ENCODE measurements around the gene RAB3C. TPM values are rescaled to one million over a fixed set of nuclear protein-coding genes. Genes with fewer than 3 reads are reported as not detected.
A peak's percentile ranks its signal among the peaks of the same experiment; 100 is the strongest.

Gene RAB3C
- total RNA-seq, 1 donor from 2014 or later = 0.20 TPM

GRCh38 chr5:58724992-58725391 is 142.1 kb downstream of the RAB3C start:
- DNase-seq (ENCODE audit: low read depth, low spot score) = no peak

DNA sequence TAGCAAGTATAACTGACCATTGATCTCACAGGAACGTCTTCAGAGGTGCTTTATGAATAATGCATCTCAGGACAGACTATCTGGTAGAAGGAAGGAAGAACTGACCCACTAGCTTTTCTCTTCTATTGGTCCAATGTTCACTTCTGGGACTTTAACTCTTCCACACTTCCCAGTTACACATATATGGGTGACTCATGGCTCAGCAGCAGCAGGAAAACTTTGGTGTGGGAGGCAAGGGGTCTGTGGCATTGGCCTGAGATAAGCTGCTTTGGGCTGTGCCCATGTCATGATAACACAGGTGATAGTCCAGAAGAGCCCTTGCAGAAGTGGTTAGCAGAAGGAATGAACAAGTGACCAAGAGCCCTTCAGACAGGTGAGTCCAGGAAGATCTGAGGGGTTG is 148.8 kb downstream of the RAB3C start:
- no peak for DNase-seq (ENCODE audit: low read depth, low spot score)

DNA sequence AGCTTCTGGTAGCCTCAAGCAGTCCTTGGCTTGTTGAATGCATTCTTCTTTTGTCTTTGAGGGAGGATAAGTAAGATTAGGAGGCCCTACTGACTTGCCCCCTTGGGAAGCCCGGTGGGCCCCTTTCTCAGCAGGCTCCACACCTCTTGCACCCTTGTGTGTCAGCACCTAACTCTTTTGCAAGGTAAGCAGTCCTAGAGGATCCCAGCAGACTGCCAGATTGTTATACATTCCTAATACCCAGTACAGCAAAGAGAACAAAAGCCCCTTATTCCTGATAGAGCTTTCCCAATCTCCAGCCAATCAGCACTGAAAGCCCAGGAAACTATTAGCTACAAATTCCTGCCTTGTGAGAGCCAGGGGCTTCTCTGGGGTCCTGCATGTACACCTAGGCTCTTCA is 152.8 kb downstream of the RAB3C start:
- no peak for DNase-seq (ENCODE audit: low read depth, low spot score)

- no peak for DNase-seq (ENCODE audit: low read depth, low spot score)
Observed at GRCh38 chr5:58736214-58736613, 153.3 kb downstream of the RAB3C start.

DNA sequence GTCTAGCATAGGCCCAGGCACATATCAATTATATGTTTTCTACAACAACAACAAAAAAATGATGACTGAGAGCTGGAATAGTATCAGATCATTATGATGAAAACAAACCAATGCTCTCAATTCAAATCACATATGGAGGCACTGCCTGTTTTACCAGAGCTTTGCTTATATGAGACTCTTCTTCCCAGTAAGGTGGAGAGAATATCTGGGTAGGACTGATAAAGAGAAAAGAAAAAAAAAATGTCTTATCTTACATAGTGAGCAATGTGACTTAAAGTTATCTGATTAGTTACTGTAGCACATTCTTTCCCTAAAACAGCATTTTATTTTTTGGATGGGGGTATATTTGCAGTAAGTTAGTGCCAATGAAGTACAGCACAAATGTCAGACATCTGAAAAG is 154.8 kb downstream of the RAB3C start:
- no peak for DNase-seq (ENCODE audit: low read depth, low spot score)

- DNase-seq (ENCODE audit: low read depth, low spot score) = no peak
Observed at GRCh38 chr5:58738336-58738735, 155.5 kb downstream of the RAB3C start.

- DNase-seq (ENCODE audit: low read depth, low spot score) = no peak
Observed at GRCh38 chr5:58739051-58739450, 156.2 kb downstream of the RAB3C start.

DNA sequence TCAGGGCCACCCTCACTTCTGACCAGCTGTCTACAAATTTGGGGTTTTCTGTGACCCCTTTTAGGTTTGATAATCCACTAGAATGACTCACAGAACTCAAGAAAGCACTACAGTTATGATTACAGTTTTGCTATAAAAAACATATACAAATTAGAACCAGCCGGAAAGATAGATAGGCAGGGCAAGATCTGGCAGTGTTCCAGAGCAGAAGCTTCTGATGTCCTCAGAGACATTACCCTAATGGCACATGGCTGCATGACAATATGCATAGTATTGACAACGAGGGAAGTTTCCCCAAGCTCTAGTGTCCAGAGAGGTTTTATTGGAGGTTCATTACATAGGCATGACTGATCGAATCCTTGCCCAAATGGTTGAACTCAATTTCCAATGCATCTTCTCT is 158.1 kb downstream of the RAB3C start:
- no peak for DNase-seq (ENCODE audit: low read depth, low spot score)

GRCh38 chr5:58745350-58745749 is 162.5 kb downstream of the RAB3C start:
- no peak for DNase-seq (ENCODE audit: low read depth, low spot score)

GRCh38 chr5:58746321-58746720 is 163.4 kb downstream of the RAB3C start:
- DNase-seq (ENCODE audit: low read depth, low spot score) = no peak

DNA sequence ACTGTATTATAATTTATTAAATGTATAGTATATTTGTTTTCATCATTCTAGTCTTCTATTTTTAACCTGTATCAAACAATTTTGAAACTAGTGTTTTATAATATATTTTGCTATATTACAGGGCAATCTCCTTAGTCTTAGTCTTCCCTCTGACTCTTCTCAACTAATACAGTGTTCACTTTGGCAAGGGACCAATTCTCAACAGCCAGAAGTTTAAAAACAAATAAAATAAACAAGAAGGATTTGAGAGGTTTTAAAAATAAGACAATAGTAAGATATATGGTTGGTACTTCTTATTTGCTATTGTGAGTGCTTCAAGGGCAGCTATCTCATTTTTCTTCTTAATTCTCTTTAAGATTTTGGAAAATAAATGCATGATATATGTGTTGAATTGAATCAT is 167.2 kb downstream of the RAB3C start:
- no peak for DNase-seq (ENCODE audit: low read depth, low spot score)

DNA sequence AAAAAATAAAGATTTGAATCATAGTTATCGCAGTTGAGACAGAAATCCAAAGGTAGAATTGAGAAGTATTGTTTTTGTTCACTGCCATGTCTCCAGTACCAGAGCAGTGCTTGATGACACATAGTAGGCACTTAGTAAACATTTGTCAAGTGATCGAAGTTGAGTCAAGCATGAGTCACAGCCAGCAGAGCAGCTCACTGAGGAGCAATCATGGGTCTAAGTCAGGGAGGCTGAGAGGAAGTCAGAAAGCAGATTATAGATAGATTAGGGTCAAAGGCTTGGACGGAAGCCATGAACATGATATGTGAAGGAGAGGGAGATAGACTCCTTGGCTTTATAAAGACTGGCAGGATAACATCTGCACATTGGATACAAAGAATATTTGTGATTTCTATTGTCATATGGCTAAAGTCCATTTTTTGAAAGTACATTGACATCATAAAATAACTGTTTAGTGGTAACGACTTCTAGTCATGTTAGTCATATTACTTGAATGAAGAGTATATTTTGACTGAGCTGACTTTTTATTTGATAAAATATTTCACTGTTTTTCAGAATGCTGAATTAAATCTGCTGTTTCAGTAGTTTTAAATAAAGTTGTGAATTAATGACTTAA is 168.5 kb downstream of the RAB3C start:
- DNase-seq (ENCODE audit: low read depth, low spot score) = peak; percentile 24

DNA sequence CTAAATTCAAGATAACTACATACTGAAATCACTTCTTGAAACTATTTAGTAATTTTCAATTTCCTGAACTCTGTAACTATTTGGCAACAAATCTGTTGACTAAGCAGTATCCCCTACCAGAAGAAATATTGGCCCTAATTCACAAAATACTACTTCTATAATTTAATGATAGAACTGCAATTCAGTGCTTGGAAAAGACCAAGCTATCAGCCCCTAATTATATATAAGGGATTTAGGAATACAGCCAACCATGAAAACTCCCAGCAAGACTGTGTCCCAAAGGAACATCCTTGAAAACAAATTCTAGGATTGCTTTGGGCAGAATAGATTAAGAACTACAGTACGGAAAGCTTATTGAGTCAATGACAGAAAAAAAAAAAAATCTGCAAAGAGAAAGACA is 169.2 kb downstream of the RAB3C start:
- no peak for DNase-seq (ENCODE audit: low read depth, low spot score)

- no peak for DNase-seq (ENCODE audit: low read depth, low spot score)
Observed at GRCh38 chr5:58753446-58753845, 170.6 kb downstream of the RAB3C start.

DNA sequence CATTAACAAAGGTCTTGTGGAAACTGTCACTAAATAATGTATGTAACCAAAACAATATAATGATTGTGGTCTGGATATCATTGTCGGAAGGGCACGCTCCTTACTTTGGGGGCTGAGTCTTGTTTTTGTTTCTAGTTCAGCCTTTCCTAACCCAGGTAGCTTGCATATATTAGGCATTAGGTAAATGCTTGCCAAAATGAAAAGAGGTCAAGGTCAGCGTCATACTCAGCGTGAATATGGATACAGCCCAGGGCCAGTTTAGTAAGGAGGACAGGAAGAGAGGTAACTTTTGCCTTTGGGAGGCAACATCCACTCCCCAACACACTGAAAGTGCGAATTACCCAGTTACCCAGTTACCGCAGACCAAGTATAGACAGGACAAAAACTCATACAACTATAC is 171.4 kb downstream of the RAB3C start:
- DNase-seq (ENCODE audit: low read depth, low spot score) = no peak

GRCh38 chr5:58755397-58755796 is 172.5 kb downstream of the RAB3C start:
- no peak for DNase-seq (ENCODE audit: low read depth, low spot score)

DNA sequence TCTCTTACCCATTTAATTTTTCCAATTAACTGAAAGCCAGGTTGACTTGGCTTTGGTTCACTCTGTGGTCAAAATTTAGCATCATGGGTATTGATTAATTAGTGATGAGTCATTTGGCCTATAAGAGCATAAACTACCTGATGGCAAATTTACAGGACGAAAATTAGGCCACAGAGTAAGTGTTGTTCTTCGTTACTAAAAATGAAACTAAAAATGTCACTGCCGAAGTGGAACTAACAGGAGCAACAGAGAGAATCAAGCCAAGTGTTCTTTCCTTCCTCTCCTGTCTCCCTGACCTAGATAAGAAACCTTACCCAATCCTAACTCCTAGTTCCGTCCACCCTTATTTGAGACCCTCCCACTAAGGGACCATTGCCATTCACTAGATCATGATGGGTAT is 176.9 kb downstream of the RAB3C start:
- DNase-seq (ENCODE audit: low read depth, low spot score) = no peak

DNA sequence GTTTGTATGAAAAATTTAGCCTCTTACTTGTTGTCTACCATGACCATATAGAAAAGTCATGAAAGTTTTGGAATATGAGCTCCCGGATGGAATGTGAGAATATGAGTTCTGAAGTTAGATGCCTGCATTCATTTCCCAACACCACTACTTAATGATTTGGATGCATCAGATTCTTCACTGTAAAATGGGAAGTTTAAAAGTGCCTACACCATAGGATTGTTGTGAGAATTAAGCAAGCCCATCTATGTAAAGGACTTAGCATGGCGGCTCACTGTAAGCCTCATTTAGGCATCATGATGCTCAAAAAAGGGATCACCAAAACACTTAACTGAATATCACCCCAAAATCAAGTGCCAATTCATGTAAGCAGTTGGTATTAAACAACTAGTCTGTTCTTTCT is 177.3 kb downstream of the RAB3C start:
- no peak for DNase-seq (ENCODE audit: low read depth, low spot score)

GRCh38 chr5:58761407-58761806 is 178.5 kb downstream of the RAB3C start:
- DNase-seq (ENCODE audit: low read depth, low spot score) = no peak

GRCh38 chr5:58763390-58763789 is 180.5 kb downstream of the RAB3C start:
- DNase-seq (ENCODE audit: low read depth, low spot score) = no peak

GRCh38 chr5:58764199-58764598 is 181.3 kb downstream of the RAB3C start:
- no peak for DNase-seq (ENCODE audit: low read depth, low spot score)

- no peak for DNase-seq (ENCODE audit: low read depth, low spot score)
Observed at GRCh38 chr5:58765058-58765457, 182.2 kb downstream of the RAB3C start.

GRCh38 chr5:58767104-58767503 is 184.2 kb downstream of the RAB3C start:
- no peak for DNase-seq (ENCODE audit: low read depth, low spot score)

DNA sequence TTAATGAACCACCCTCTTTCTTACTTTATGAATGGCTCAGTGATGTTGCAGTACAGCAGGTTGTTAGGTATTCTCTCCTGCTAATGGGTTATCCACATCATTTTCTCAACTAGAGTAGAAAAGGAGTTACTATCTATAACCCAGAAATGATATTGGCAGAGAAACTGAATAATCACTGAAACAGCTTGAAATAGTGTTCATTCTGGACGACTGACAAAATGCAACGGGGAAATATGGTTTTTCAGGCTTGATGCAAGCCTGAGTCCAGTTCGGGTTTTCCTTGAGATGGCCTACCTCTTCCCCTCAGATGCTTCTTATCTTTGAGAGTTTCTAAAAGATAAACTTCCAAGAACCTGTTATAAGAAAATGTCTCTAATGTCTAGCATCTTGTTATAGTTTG is 187.3 kb downstream of the RAB3C start:
- no peak for DNase-seq (ENCODE audit: low read depth, low spot score)
